NB4 (cell line): ENCODE results near the gene TRMT44.

Experiments
- DNase-seq: peaks from one replicate; pipeline ENCODE4 v3.0.0; 2010; ENCODE audit warnings: low read depth
- H3K4me3 ChIP-seq: one replicate; pipeline ENCODE4 v1.5.1; 2011; ENCODE audit warnings: mild to moderate bottlenecking, low read depth, low read length, moderate library complexity
- MYC ChIP-seq: IDR thresholded peaks from 2 replicates; pipeline ENCODE4 v1.6.1; 2011; ENCODE audit warnings: low read depth, low read length
- POLR2A ChIP-seq: IDR thresholded peaks from 2 replicates; pipeline ENCODE4 v1.6.1; 2011; ENCODE audit warnings: mild to moderate bottlenecking; ENCODE audit not compliant: insufficient read length; ENCODE audit errors: extremely low read depth
- TF ChIP-seq, protein P1 (sequence below): IDR thresholded peaks from one replicate; pipeline ENCODE4 v1.5.1; 2012; ENCODE audit warnings: low read depth, low read length
- TF ChIP-seq, protein P2 (sequence below): IDR thresholded peaks from 2 replicates; pipeline ENCODE4 v1.6.1; 2011; ENCODE audit warnings: low read depth, low read length

The TRMT44 gene

DNA sequence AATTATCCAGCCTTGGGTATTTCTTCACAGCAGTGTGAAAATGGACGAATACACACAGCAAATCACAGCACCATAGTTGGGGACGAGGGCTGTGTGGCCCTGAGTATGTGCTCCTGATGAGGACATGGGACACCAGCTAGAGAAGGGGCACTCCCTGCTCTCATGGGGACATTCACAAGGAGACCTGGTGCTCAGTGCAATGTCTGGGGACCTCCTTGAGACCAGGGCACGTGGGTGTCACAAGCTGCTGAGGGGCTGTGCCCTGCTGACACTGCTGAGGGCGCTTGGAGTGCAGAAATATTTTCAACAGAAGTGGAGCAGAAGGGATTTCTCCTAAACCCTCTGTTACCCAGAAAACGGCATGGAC lies 65.4 kb downstream of the TRMT44 start:
- no peak for DNase-seq
- no peak overlapping the region for H3K4me3 ChIP-seq

DNA sequence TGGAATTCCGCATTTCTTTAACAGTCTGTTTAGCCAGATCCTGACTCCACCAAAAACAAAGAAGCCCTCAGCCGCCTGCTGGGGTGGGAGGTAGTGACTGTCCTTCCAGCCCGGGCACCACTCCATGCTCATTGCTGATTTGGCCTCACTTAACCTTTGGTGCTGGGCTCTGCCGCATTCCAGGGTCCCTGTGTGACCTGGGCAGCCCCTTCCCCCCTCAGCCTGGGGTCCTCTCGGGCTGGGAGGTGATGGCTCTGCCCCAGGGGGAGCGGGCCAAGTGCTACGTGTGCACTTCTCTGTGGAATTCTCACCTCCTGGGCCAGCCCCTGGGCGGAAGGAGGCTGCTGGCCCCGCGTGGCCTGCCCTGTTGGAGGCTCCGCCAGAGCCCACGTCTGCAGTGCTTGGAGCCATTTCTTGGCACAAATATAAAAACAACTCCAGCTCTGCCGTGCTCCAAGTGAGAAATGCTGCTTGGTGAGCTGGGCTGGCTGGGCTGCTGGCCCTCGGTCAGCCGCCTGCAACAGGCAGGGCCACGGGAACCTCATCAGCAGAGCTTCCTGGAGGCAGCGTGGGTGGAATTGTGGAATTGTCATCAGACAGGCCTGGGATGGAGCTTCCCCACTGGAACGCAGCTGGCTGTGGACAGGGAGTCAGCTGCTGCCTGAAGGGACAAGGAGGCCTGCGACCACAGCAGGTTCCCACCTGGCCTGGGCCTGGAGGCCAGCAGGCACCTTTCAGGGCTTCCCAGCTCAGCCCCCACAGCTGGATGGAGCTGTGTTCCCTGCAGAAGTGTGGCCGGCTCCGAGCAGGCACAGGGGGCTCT lies 66.0 kb downstream of the TRMT44 start:
- DNase-seq: no peak
- no peak for TF ChIP-seq POLR2A
- TF ChIP-seq, protein P1, sequence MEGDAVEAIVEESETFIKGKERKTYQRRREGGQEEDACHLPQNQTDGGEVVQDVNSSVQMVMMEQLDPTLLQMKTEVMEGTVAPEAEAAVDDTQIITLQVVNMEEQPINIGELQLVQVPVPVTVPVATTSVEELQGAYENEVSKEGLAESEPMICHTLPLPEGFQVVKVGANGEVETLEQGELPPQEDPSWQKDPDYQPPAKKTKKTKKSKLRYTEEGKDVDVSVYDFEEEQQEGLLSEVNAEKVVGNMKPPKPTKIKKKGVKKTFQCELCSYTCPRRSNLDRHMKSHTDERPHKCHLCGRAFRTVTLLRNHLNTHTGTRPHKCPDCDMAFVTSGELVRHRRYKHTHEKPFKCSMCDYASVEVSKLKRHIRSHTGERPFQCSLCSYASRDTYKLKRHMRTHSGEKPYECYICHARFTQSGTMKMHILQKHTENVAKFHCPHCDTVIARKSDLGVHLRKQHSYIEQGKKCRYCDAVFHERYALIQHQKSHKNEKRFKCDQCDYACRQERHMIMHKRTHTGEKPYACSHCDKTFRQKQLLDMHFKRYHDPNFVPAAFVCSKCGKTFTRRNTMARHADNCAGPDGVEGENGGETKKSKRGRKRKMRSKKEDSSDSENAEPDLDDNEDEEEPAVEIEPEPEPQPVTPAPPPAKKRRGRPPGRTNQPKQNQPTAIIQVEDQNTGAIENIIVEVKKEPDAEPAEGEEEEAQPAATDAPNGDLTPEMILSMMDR: no peak
- no peak overlapping the region for H3K4me3 ChIP-seq

More for the DNA sequence above, 65.4 kb downstream of the TRMT44 start:
- TF ChIP-seq MYC: no peak
- TF ChIP-seq, protein P2, sequence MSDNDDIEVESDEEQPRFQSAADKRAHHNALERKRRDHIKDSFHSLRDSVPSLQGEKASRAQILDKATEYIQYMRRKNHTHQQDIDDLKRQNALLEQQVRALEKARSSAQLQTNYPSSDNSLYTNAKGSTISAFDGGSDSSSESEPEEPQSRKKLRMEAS: no peak
- TF ChIP-seq, protein P1: no peak
- no peak for TF ChIP-seq POLR2A

DNA sequence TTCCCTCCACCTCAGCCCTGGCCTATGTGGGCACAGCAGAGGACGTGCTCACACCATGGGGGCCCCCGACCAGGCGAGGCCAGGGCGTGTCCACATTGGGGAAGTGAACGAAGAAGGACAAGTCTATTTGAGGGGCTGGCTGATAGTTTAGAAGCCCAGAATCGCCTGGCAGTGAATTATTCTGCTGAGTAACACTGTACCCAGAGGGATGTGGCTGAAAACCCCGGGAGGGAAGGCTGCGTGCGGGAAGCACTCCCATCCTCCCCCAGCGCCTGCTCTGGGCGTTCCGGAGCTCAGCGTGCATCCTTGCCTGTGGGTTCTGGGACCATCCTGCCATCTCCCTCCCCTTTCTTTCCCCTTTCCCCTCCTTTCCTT lies 66.6 kb downstream of the TRMT44 start:
- TF ChIP-seq POLR2A (no peak), MYC (no peak)
- TF ChIP-seq, protein P2: no peak
- TF ChIP-seq, protein P1: no peak
- no peak overlapping the region for H3K4me3 ChIP-seq
- DNase-seq: no peak

DNA sequence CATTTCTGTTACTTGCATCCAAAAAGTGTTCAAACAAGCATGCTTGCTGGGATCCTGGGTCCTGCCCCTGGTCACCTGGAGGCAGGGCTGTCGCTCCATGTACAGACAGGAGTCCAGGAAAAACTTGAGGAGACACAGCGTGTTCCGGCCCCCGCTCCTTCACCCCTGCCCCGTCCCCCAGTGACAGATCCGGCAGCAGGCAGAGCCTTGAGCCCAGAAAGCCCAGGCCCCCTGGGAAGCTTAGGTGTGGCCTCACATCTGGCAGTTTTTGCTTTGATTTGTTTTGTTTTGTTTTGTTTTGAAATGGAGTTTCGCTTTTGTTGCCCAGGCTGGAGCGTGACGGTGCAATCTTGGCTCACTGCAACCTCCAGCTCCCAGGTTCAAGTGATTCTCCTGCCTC lies 67.0 kb downstream of the TRMT44 start:
- H3K4me3 ChIP-seq: no peak overlapping the region
- no peak for DNase-seq
- TF ChIP-seq, protein P2: no peak
- TF ChIP-seq, protein P1: no peak
- TF ChIP-seq MYC: no peak
- TF ChIP-seq POLR2A: no peak

DNA sequence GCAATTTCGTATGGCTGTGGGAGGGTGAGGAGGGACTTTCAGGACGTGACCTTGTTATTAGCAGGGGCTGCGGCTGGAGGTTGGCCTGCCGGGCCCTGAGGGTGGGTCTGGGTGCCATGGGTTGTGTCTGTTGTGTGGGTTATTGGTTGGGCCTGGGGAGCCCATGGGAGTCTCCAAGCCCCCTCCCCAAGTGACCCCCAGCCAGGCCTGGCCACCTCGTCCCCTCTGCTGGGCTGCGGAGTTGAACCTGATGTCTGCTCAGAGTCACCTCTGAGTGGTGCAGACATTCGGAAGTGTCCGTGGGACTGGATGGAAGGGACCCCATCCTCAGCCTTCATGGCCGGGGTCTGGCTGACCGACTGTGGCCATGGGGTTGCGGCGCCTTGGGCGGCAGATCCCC lies 67.7 kb downstream of the TRMT44 start:
- no peak for DNase-seq
- H3K4me3 ChIP-seq: no peak overlapping the region
- TF ChIP-seq, protein P1: no peak
- TF ChIP-seq MYC: no peak
- no peak for TF ChIP-seq POLR2A
- TF ChIP-seq, protein P2: no peak

DNA sequence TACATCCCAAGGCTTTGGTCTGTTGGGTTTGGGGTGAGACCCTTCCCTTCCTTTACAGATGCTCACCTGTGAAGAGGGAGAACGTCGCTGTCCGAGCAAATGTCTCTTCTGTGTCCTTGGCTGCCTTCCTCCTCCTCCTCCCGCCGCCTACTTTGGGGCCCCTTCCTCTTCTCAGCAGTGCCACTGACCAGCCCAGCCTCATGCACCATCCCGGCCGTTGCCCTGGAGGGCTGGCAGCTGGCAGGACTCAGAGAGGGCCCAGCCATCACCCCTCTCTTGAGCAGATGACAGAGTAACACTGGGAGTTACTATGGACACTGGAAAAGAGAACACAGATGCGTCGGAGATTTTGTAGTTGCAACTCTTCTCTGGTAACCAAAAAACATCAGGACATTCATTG lies 68.2 kb downstream of the TRMT44 start:
- DNase-seq: no peak
- TF ChIP-seq, protein P1: no peak
- no peak for TF ChIP-seq POLR2A
- TF ChIP-seq MYC: no peak
- TF ChIP-seq, protein P2: no peak
- no peak overlapping the region for H3K4me3 ChIP-seq
